T-helper 1 cell treated with Interleukin-12 subunit alpha and Interleukin-12 subunit beta and Interleukin-4 antibody, amounts not matched to agents 30 μg/mL and 1 μg/mL, for 36 hours (primary cell): ENCODE data around the gene MYL4.
A peak's percentile ranks its signal among the peaks of the same experiment; 100 is the strongest.
"Not testable (repeated sequence)": the region's sequence is repeated elsewhere in the genome, so short reads cannot be mapped to it uniquely, and the experiment has no call there.

ENCODE experiments used
- H3K27ac Mint-ChIP-seq: one replicate; pipeline ENCODE4 v1.8.0; 2021; ENCODE audit warnings: mild to moderate bottlenecking, mixed read lengths
- H3K27me3 Mint-ChIP-seq: one replicate; pipeline ENCODE4 v1.8.0; 2021; ENCODE audit warnings: low read depth, mixed read lengths
- H3K36me3 Mint-ChIP-seq: one replicate; pipeline ENCODE4 v1.8.0; 2021; ENCODE audit warnings: low read depth, mixed read lengths
- H3K4me1 Mint-ChIP-seq: one replicate; pipeline ENCODE4 v1.8.0; 2021; ENCODE audit warnings: low read depth, mixed read lengths
- H3K4me3 Mint-ChIP-seq: one replicate; pipeline ENCODE4 v1.8.0; 2021; ENCODE audit warnings: mild to moderate bottlenecking, moderate library complexity, mixed read lengths
- H3K9me3 Mint-ChIP-seq: one replicate; pipeline ENCODE4 v1.8.0; 2021; ENCODE audit warnings: mixed read lengths

The MYL4 gene

GRCh38 chr17:47253541-47254402, 44.6 kb downstream of the MYL4 start, which contains the start of gene ITGB3:
ITGB3 (plus strand) TSS chr17:47253827; CDS start chr17:47253862, 35 bp downstream.
- H3K27me3 Mint-ChIP-seq: peaks cover 73% of the 10 kb centered on the region
- no peak within 1 kb of the TSS for H3K27ac Mint-ChIP-seq
- no peaks in the 10 kb centered on the region for H3K36me3 Mint-ChIP-seq
- peaks cover 29% of the 10 kb centered on the region for H3K4me1 Mint-ChIP-seq
- H3K9me3 Mint-ChIP-seq: no peaks in the 10 kb centered on the region
- peak within 1 kb of the TSS; percentile 85 for H3K4me3 Mint-ChIP-seq

DNA sequence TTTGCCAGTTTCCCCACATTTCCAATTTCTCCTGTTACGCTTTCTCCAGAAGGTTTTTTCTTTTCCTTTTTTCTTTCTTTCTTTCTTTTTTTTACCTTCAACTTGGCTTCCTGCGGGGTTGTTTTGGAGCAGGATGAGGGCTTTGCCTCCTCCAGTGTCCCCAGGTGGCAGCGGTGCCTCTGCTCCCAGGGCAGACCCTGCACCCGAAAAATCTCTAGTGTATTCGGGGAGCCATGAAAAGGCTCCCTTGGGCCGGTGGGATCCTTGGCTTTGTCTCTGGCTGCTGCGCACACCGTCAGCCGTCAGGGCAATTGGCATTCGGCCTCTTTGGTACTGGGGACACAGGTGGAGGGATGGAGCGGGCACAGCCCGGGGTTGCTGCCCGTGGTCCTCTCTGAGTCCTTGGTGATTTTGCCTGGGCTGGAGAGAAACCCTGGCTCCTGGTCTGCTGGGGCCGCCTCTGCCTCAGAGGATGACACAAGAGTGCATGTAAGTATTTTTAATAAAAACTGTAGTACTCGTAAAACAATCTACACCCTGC, 45.3 kb downstream of the MYL4 start:
- H3K4me1 Mint-ChIP-seq: peaks cover 30% of the 10 kb centered on the region
- H3K36me3 Mint-ChIP-seq: no peaks in the 10 kb centered on the region
- no peak overlapping the region for H3K27ac Mint-ChIP-seq
- H3K4me3 Mint-ChIP-seq: peak overlapping the region; percentile 85
- no peaks in the 10 kb centered on the region for H3K9me3 Mint-ChIP-seq
- peaks cover 76% of the 10 kb centered on the region for H3K27me3 Mint-ChIP-seq

GRCh38 chr17:47257651-47258339, 48.6 kb downstream of the MYL4 start:
- H3K9me3 Mint-ChIP-seq: no peaks in the 10 kb centered on the region
- H3K27ac Mint-ChIP-seq: no peak overlapping the region
- no peak overlapping the region for H3K4me3 Mint-ChIP-seq
- no peaks in the 10 kb centered on the region for H3K36me3 Mint-ChIP-seq
- H3K4me1 Mint-ChIP-seq: peaks cover 30% of the 10 kb centered on the region
- H3K27me3 Mint-ChIP-seq: peaks cover 67% of the 10 kb centered on the region

DNA sequence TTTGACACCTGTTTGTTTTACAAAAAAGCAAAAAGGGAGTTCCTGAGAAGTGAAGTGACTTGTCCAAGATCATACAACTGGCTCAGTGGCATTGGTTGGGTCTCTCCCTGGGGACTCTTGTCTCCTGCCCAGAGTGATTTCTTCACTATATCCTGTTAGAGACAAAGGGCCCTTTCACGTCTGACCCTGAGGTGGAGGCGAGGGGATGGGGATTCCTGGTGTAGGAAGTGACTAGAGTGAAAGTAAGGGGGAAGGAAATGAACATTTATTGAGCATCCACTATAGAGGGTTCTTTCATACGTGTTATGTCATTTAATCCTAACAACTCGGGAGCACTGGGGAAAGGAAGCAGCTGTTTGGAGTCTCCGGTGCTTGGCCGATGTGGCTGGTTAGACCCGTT, 53.4 kb downstream of the MYL4 start:
- no peak overlapping the region for H3K4me3 Mint-ChIP-seq
- H3K4me1 Mint-ChIP-seq: peaks cover 13% of the 10 kb centered on the region
- H3K9me3 Mint-ChIP-seq: no peaks in the 10 kb centered on the region
- peaks cover 37% of the 10 kb centered on the region for H3K27me3 Mint-ChIP-seq
- H3K36me3 Mint-ChIP-seq: no peaks in the 10 kb centered on the region
- H3K27ac Mint-ChIP-seq: no peak overlapping the region

- H3K27me3 Mint-ChIP-seq: peaks cover 24% of the 10 kb centered on the region
Measured at GRCh38 chr17:47264166-47264565, 55.0 kb downstream of the MYL4 start.

DNA sequence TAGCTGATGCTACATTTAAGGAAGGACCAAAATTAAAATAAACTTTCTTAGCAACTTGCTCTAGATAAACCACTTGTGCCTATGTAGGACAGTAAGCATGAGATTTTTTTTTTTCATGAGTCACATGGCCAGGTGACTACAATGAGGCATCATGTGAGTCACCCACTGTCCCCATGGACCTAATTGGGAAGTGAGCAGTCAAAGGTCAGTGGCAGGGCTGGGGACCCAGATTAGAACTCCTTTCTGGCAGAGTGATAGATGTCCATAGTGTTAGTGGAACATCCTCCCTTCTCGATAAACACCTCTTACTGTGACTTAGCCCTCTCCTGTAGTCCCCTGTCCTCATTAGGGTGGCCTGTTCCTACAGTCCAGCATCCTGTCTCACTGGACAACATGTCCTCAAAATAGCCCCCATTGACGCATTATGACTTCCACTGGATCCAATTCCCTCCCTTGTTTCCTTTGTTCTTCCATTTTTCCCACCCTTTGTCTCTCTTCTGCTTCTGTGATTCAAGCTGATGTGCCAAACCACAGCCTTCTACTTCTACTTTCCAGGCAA, 56.9 kb downstream of the MYL4 start:
- Mint-ChIP-seq H3K36me3 (no peaks in the 10 kb centered on the region), H3K4me3 (no peak overlapping the region), H3K27me3 (peaks cover 23% of the 10 kb centered on the region), H3K27ac (no peak overlapping the region), H3K4me1 (no peaks in the 10 kb centered on the region), H3K9me3 (peaks cover 6% of the 10 kb centered on the region)

More at GRCh38 chr17:47264166-47264565, 55.0 kb downstream of the MYL4 start:
- Mint-ChIP-seq H3K4me3 (no peak overlapping the region), H3K4me1 (no peaks in the 10 kb centered on the region), H3K27ac (no peak overlapping the region), H3K36me3 (no peaks in the 10 kb centered on the region), H3K9me3 (peaks cover under 1% of the 10 kb centered on the region)

DNA sequence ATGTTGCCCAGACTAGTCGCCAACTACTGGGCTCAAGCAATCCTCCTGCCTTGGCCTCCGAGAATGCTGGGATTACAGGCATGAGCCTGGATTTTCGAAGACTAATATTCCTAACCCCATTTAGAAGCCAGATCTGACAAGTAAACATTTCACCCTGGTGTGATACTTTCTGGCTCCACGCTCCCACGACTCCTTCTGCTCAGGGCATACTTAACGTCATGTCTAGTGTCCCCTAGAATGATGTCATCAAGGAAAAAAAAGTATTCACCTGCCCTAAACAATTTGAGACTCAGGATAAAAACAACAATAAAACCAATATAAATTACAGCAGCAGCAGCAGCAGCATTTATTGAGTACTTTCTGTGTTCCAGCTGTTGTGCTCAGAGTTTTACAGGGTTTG, 57.6 kb downstream of the MYL4 start:
- H3K27ac Mint-ChIP-seq: no peak overlapping the region
- no peaks in the 10 kb centered on the region for H3K4me1 Mint-ChIP-seq
- no peaks in the 10 kb centered on the region for H3K36me3 Mint-ChIP-seq
- no peak overlapping the region for H3K4me3 Mint-ChIP-seq
- H3K27me3 Mint-ChIP-seq: peaks cover 26% of the 10 kb centered on the region
- H3K9me3 Mint-ChIP-seq: peaks cover 6% of the 10 kb centered on the region

GRCh38 chr17:47267354-47267828, 58.2 kb downstream of the MYL4 start:
- Mint-ChIP-seq H3K4me1 (no peaks in the 10 kb centered on the region), H3K36me3 (no peaks in the 10 kb centered on the region), H3K4me3 (no peak overlapping the region), H3K27me3 (peaks cover 26% of the 10 kb centered on the region), H3K9me3 (peaks cover 6% of the 10 kb centered on the region), H3K27ac (no peak overlapping the region)

GRCh38 chr17:47268964-47269363, 59.8 kb downstream of the MYL4 start:
- not testable (repeated sequence) for H3K36me3 Mint-ChIP-seq, H3K4me3 Mint-ChIP-seq, H3K4me1 Mint-ChIP-seq, H3K9me3 Mint-ChIP-seq, H3K27ac Mint-ChIP-seq
- H3K27me3 Mint-ChIP-seq: peaks cover 21% of the 10 kb centered on the region

- not testable (repeated sequence) for H3K4me1 Mint-ChIP-seq, H3K4me3 Mint-ChIP-seq, H3K36me3 Mint-ChIP-seq, H3K9me3 Mint-ChIP-seq, H3K27ac Mint-ChIP-seq
- peaks cover 24% of the 10 kb centered on the region for H3K27me3 Mint-ChIP-seq
Measured at GRCh38 chr17:47269561-47270280, 60.6 kb downstream of the MYL4 start.

DNA sequence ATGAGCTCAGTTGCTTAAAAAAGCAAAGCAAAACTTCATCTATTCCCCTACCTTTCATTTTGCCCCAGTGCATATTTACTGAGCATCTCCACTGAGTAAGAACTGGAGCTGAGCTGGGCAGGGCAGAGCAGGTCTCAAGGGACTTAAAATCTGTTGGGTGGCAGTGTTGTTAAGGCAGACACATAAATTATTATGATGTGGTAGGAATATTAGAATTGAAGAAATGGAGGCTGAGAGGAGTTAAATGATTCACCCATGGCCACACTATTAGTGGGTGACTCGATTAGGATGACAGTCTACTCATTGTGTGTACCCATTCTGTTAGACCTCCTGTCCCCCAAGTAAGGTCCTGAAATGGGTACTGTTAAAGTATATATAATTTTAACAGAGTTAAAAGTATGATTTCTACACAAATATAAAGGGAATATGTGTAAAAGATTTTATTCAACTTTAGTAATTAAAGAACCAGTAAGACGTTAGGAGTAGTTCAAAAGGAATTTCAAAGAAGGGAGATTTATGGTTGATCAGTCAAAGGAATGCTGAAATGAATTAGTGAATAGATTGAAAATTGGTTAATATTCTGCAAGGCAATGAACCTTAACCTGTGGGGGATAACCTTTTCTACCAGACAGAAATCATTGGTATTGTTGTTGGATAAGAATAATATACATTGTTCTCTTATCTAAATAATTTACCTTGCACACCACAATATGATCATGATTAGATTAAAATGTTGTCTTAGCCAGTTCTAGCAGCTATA, 62.0 kb downstream of the MYL4 start:
- H3K36me3 Mint-ChIP-seq: no peaks in the 10 kb centered on the region
- H3K27me3 Mint-ChIP-seq: peaks cover 31% of the 10 kb centered on the region
- H3K27ac Mint-ChIP-seq: no peak overlapping the region
- no peaks in the 10 kb centered on the region for H3K4me1 Mint-ChIP-seq
- H3K9me3 Mint-ChIP-seq: peaks cover 6% of the 10 kb centered on the region
- H3K4me3 Mint-ChIP-seq: no peak overlapping the region

DNA sequence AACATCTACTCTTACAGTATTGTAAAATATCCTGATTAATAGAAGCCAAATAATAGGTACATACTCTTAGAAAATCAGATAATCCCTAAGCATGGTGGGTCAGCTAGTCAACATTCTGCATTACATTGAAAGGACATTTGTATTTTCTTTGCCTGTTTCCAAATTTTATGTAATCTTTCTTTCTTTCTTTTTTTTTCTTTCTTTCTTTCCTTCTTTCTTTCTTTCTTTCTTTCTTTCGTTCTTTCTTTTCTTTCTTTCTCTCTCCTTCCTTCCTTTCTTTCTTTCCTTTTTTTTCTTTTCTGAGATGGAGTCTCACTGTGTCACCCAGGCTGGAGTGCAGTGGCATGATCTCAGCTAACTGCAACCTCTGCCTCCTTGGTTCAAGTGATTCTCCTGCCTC, 63.3 kb downstream of the MYL4 start:
- peaks cover 31% of the 10 kb centered on the region for H3K27me3 Mint-ChIP-seq
- H3K4me3 Mint-ChIP-seq: no peak overlapping the region
- H3K27ac Mint-ChIP-seq: no peak overlapping the region
- peaks cover 6% of the 10 kb centered on the region for H3K9me3 Mint-ChIP-seq
- H3K36me3 Mint-ChIP-seq: no peaks in the 10 kb centered on the region
- H3K4me1 Mint-ChIP-seq: no peaks in the 10 kb centered on the region

GRCh38 chr17:47273245-47273644, 64.1 kb downstream of the MYL4 start:
- no peak overlapping the region for H3K27ac Mint-ChIP-seq
- H3K4me1 Mint-ChIP-seq: no peaks in the 10 kb centered on the region
- no peak overlapping the region for H3K4me3 Mint-ChIP-seq
- H3K27me3 Mint-ChIP-seq: peaks cover 31% of the 10 kb centered on the region
- peaks cover 6% of the 10 kb centered on the region for H3K9me3 Mint-ChIP-seq
- no peaks in the 10 kb centered on the region for H3K36me3 Mint-ChIP-seq
